Measurements from ENCODE around the gene LMAN1. TPM values are rescaled to one million over a fixed set of nuclear protein-coding genes. Genes with fewer than 3 reads are reported as not detected.

Gene LMAN1
- total RNA-seq (2022; extraction: Qiagen RNA extraction) = 23.2 to 45.0 TPM (median 30.9 TPM) in 5 replicates

GRCh38 chr18:59358712-59359575, at the start of gene LMAN1:
TSS of gene LMAN1 (minus strand) at chr18:59359265. CDS start at chr18:59359244, 21 bp downstream.

GRCh38 chr18:59318460-59319050, 40.5 kb downstream of the LMAN1 start, which contains the start of gene CPLX4:
TSS of gene CPLX4 (minus strand) at chr18:59318649. CDS start at chr18:59318462, 187 bp downstream.

Other genes with a start within 250 kb of the LMAN1 start
- gene SEC11C, start 219.4 kb downstream of the LMAN1 start, total RNA-seq (2022; extraction: Qiagen RNA extraction) = 54.4 to 65.5 TPM (median 61.0 TPM) in 5 replicates
- gene GRP, start 139.1 kb downstream of the LMAN1 start, total RNA-seq (2022; extraction: Qiagen RNA extraction) = not detected in 5 replicates
- gene RAX, start 85.8 kb downstream of the LMAN1 start, total RNA-seq (2022; extraction: Qiagen RNA extraction) = 0.05 TPM in 1 of 5 replicates, not detected in the others
- not detected in 5 replicates for gene CPLX4, start 40.6 kb downstream of the LMAN1 start, total RNA-seq (2022; extraction: Qiagen RNA extraction)